Panc1 (cell line): ENCODE results near the gene FBLN1.

ENCODE experiments used
- POLR2AphosphoS5 ChIP-seq: IDR thresholded peaks from 2 replicates; pipeline ENCODE4 v1.6.1; 2012; ENCODE audit warnings: mild to moderate bottlenecking, low read depth, low read length, moderate library complexity
- TF ChIP-seq, protein P1 (sequence below): fragments of 450-650 bp; IDR thresholded peaks from 2 replicates; pipeline ENCODE4 v1.5.1; 2017; ENCODE audit warnings: mild to moderate bottlenecking
- TF ChIP-seq, protein P2 (sequence below), 2 experiments: IDR thresholded peaks; 2 replicates each; pipeline ENCODE4 v1.6.1; 2011 to 2012; ENCODE audit warnings: low read depth in 2 of 2, control low read depth in 1 of 2, low read length in 1 of 2, mild to moderate bottlenecking in 1 of 2, moderate library complexity in 1 of 2; ENCODE audit not compliant: insufficient read depth in 1 of 2

DNA sequence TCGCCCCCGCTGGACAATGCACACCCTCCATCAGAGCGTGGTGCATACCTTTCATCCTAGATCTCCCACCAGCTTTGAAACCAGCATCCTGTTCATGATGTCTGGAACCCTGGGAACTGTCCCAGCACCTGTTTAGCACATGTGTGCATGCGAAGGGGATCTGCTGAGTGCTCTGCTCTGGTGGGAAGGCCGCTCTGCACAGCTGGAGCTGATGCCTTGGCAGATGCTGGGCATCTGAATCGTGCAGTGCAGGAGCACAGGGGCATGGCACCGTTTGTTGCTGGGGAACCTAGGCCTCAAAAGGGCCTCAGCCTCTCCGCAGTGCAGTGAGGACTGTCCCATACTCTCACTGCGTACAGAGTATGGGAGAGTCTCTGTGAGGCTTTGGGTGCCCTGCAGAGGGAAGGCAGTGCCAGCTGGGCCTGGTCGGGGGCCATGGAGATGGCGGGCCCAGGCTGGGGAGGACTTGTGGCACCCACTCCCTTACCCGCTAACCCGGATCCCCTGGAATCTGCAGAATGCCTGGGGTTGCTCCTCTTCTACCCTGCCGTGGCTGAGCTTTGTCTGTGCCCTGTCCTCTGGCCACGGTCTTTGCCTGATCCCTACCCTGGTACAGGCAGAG, 96.0 kb downstream of the FBLN1 start:
- TF ChIP-seq, protein P1, sequence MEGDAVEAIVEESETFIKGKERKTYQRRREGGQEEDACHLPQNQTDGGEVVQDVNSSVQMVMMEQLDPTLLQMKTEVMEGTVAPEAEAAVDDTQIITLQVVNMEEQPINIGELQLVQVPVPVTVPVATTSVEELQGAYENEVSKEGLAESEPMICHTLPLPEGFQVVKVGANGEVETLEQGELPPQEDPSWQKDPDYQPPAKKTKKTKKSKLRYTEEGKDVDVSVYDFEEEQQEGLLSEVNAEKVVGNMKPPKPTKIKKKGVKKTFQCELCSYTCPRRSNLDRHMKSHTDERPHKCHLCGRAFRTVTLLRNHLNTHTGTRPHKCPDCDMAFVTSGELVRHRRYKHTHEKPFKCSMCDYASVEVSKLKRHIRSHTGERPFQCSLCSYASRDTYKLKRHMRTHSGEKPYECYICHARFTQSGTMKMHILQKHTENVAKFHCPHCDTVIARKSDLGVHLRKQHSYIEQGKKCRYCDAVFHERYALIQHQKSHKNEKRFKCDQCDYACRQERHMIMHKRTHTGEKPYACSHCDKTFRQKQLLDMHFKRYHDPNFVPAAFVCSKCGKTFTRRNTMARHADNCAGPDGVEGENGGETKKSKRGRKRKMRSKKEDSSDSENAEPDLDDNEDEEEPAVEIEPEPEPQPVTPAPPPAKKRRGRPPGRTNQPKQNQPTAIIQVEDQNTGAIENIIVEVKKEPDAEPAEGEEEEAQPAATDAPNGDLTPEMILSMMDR = no peak
- TF ChIP-seq POLR2AphosphoS5 = no peak
- TF ChIP-seq, protein P2, sequence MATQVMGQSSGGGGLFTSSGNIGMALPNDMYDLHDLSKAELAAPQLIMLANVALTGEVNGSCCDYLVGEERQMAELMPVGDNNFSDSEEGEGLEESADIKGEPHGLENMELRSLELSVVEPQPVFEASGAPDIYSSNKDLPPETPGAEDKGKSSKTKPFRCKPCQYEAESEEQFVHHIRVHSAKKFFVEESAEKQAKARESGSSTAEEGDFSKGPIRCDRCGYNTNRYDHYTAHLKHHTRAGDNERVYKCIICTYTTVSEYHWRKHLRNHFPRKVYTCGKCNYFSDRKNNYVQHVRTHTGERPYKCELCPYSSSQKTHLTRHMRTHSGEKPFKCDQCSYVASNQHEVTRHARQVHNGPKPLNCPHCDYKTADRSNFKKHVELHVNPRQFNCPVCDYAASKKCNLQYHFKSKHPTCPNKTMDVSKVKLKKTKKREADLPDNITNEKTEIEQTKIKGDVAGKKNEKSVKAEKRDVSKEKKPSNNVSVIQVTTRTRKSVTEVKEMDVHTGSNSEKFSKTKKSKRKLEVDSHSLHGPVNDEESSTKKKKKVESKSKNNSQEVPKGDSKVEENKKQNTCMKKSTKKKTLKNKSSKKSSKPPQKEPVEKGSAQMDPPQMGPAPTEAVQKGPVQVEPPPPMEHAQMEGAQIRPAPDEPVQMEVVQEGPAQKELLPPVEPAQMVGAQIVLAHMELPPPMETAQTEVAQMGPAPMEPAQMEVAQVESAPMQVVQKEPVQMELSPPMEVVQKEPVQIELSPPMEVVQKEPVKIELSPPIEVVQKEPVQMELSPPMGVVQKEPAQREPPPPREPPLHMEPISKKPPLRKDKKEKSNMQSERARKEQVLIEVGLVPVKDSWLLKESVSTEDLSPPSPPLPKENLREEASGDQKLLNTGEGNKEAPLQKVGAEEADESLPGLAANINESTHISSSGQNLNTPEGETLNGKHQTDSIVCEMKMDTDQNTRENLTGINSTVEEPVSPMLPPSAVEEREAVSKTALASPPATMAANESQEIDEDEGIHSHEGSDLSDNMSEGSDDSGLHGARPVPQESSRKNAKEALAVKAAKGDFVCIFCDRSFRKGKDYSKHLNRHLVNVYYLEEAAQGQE (IDR thresholded peaks at IDR 0.05; ENCODE audit: insufficient read depth in 1 of 2, low read depth in 2 of 2, low read length in 1 of 2) = no peak
